HG02943 (cell line): ENCODE data around the gene KLF7.

Experiments
- ATAC-seq: cut with Tn5 transposase; IDR thresholded peaks from one replicate; pipeline ENCODE4 v1.9.1; 2021; ENCODE audit warnings: mild to moderate bottlenecking, low read depth, moderate library complexity; ENCODE audit not compliant: unreplicated experiment

The KLF7 gene

GRCh38 chr2:207167099-207167923 is 1.6 kb upstream of the KLF7 start:
- peak; percentile 0 for ATAC-seq

GRCh38 chr2:207166349-207167098 is 776 bp upstream of the KLF7 start:
- peak; percentile 44 for ATAC-seq

- peak; percentile 95 for ATAC-seq
Observed at GRCh38 chr2:207166039-207166348, 246 bp upstream of the KLF7 start.

GRCh38 chr2:207164006-207164831 is 1.5 kb downstream of the KLF7 start:
- ATAC-seq: no peak

- no peak for ATAC-seq
Observed at GRCh38 chr2:207163756-207164005, 2.1 kb downstream of the KLF7 start.

GRCh38 chr2:207163053-207163755 is 2.5 kb downstream of the KLF7 start:
- no peak for ATAC-seq

DNA sequence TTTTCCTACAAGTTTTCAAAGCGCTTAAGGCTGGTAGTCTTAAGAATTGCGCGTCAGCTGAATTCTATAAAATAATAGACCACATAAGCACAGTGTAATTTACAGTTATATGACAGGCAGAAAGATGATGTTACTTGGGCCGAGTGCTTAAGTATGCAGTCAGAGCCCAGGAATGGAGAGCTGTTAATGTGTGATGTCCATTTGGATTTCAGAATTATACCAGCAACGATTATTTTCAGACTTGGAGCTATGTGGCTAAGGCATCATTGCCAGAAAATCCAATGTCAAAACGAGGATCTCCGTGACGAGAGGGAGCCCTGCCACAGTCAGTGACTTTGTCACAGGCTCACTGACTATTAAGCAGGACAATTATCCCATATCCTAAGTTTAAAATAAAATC is 3.4 kb downstream of the KLF7 start:
- ATAC-seq: no peak

- no peak for ATAC-seq
Observed at GRCh38 chr2:207161247-207162123, 4.3 kb downstream of the KLF7 start.

DNA sequence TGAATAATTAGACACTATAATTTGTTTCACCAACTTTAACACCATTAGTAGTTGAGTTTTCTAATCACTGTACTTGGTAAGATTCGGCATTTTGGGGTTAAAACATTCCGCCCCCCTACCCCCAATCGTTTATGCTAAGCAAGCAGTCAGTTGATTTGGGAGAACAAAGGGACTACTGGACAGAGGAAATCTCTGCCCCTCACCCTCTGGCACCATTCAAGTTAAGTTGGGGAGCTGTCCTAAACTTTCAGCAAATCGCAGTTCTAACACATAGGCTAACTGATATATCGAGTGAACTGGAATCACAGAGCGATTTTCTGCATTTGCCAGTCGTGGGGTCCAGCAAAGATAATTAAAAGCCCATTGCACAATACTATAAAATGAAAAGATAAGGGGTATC is 5.6 kb downstream of the KLF7 start:
- ATAC-seq: no peak

- ATAC-seq: no peak
Observed at GRCh38 chr2:207159002-207159401, 6.7 kb downstream of the KLF7 start.

- ATAC-seq: no peak
Observed at GRCh38 chr2:207157731-207158130, 8.0 kb downstream of the KLF7 start.

DNA sequence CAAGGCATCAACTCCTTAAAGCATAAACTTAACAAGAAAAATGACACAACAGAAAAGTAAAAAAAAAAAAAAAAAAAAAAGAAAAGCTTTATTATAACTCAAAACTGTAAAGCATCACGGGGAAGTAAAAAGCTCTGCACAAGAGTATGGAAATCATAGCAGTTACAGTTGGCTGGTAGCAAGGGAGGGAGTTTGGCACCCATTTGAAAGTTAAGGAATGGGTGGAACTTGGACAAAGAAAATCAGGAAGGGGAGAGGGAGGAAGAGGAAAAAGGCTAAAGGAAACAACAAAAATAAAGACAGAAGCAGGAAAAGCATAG is 8.6 kb downstream of the KLF7 start:
- ATAC-seq: no peak

DNA sequence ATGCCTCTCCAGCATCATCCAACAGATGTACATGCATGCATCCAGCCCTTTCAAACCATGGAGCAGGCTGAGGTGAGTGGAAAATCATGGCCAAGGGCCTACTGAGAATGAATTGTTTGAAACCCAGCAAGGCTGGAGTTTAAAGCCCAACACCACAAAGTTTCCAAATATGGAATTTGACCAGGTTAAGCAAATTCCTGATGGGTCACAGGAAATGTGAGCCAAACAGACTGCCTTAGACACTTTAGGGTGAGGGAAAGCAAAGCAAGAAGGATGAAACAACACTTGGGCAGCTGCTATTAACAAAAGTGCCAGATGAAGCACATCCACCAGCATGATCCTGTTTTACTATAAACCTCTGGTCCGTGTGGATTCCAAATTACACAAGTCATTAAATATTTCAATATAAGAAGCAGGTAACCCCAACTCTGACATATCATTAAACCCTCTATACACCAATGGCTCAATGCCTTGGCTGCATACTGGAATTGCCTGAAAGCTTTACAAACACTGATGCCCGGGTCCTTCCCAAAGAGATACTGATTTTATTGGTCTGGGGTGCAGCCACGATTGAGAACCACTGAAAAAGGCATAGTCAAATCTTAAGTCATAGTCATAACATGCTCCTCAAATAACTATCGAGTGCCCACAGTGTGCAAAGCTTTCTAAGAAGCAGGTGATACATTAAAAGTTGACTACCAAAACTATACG is 9.1 kb downstream of the KLF7 start:
- ATAC-seq: no peak

DNA sequence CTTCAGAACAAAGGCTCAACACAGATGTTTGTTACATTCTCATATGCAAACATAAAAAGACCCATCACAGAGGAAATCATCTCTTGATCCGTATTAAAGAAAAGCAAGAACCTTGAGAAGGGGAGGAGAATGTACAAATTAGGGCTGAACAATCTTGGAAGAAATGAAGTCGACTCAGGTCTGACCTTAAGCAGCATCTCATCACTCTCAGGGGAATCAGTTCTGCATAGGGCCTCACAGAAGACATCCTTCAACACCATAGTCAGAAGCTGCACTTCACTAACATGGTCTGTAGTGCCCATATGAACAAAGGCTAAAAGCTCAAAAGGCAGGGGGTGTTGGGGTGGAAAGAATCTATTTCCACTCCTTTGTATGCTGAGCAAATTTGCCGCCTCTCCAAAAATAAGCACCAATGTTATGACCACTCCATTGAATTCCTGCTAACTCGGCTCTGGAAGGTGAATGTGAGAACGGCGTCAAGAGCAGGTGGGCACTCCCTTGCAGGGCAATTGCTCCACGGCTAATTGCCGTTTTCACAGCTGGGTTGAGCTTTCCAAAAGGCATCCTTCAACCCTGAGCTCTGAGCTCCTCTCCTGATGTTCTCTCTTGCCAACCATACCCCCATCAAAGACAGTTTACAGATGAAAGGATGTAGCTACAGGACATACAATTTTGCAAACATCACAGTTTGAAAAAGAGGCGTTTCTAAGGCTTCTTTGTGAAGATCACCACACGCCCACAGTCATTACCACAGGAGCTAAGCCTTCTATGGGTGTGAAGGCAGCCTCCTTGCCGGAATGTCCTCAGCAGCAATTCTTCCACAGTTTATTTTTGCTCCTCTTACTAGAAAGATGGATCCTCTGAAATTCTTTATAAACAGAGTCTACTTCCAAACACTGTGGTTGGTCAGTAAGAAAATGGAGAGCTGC is 10.0 kb downstream of the KLF7 start:
- no peak for ATAC-seq

DNA sequence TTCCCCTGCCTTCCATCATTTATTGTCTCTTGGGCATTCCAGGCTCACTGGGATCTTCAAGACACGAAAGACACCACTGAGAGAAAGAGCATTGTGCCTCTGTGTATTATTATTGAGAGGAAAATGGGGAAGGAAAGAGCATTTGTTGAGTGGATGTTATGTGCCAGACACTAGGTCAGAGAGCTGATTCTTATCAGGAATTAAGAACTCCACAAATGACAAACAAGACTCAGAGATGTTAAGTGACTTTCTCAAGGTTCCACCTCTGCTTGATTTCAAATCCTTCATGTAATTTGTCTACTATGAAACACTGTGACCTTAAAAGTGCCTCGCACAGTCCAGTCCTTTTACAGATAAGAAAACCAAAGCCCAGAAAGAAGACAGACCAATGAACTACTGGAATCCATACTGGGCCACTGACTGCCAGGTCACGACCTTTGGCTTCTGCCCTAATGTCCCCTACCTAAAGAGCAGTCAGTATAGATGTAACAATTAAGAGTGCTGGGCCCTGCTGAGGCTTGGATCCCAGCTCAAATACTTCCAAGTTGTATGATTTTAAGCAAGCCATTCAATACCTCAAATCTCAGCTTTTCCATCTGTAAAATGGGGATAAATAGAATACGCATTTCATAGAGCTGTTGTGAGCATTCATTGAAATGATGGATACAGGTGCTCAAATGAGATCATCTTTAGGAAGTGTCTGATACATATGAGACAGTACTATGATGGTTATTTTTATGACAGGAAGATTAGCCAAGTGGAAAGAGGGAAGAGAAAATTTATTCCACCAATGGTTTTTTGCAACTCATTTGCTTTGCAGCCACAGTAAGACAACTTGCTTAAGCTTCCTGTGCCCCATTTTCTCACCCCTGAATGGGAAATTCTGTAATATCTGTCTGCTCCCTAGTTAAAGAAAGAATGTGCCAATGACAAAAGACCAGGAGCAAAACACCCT is 10.9 kb downstream of the KLF7 start:
- ATAC-seq: no peak

DNA sequence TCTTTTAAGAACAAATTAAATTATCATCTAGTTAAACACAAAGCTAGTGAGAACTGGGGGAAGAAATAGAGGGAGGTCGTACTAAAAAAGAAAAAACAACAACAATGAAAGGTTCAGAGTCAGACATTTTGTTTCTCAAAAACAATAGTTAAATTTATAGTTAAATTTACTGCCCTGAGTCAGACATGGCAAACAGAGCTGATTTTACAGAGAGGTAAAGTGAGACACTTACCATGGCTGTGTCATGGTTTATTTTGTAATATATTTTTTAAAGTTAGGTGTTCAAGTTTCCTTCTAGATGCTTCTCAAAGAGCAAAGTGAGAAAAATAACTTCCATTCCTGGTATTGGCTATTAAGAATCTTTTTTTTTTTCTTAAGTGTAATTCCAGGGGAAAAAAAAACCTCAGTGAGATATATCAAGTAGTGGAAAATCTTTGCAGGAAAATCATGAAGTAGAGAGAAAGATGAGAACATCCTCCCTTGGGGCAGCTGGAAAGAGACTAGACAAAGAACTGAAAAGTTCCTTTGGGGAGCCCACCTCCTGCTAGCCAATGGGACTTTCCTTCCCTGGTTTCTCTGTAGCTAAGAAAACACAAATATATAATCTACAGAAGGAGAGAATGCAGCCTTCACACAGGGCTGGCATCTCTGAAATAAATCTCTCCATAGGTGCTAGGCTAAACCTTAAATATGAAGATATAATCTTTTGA is 12.3 kb downstream of the KLF7 start:
- ATAC-seq: no peak

DNA sequence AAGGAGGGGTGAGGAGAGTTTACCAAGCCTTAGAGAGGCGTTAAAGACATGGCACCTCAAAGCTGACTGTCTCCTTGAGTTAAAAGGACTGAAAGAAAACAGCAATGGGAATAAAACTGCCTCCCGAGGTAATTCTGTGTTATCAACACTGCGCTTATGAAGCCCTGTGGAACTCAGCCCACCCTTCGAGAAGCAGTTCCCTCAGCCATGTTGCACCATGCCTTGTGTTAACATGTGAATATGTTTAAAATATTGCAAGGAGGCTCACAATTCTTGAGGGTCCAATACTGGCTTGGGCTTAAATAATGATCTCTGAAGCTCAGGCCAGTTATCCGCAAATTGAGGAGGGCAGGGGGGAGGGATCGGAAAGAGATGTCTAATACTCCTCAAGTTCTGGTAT is 14.7 kb downstream of the KLF7 start:
- no peak for ATAC-seq
